Measurements from ENCODE around the gene CDO1.
A peak's percentile ranks its signal among the peaks of the same experiment; 100 is the strongest.

Gene CDO1

DNA sequence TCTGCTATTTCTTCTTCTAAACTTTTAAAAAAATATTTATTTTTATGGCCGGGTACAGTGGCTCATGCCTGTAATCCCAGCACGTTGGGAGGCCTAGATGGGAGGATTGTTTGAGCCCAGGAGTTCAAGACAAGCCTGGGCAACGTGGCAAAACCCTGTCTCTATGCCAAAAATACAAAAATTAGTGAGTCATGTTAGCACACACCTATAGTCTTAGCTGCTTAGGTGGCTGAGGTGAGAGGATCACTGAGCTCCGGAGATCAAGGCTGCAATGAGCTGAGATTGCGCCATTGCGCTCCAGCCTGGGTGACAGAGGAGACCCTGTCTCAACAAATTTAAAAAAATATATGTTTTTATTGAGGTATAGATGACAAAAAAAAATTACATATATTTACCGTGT is 30.8 kb upstream of the CDO1 start:
- no peak for TF ChIP-seq EZH2phosphoT487 (conservative IDR thresholded peaks at IDR 0.05; ENCODE audit: low read length)
- TF ChIP-seq, protein P1, sequence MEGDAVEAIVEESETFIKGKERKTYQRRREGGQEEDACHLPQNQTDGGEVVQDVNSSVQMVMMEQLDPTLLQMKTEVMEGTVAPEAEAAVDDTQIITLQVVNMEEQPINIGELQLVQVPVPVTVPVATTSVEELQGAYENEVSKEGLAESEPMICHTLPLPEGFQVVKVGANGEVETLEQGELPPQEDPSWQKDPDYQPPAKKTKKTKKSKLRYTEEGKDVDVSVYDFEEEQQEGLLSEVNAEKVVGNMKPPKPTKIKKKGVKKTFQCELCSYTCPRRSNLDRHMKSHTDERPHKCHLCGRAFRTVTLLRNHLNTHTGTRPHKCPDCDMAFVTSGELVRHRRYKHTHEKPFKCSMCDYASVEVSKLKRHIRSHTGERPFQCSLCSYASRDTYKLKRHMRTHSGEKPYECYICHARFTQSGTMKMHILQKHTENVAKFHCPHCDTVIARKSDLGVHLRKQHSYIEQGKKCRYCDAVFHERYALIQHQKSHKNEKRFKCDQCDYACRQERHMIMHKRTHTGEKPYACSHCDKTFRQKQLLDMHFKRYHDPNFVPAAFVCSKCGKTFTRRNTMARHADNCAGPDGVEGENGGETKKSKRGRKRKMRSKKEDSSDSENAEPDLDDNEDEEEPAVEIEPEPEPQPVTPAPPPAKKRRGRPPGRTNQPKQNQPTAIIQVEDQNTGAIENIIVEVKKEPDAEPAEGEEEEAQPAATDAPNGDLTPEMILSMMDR (IDR thresholded peaks at IDR 0.05; ENCODE audit: insufficient read depth, low read length, poor library complexity, severe bottlenecking), result no peak
- Histone ChIP-seq H3K79me2 (ENCODE audit: insufficient read depth, low read length) (peaks cover 58% of the 10 kb centered on the region), H3K36me3 (ENCODE audit: low read length) (no peaks in the 10 kb centered on the region), H3K27me3 (ENCODE audit: low read length) (no peaks in the 10 kb centered on the region), H3K9me2 (replicated peaks; ENCODE audit: insufficient read depth, low read length) (no peaks in the 10 kb centered on the region), H3K9me3 (ENCODE audit: insufficient read depth, low read length) (no peaks in the 10 kb centered on the region), H3K4me3 (ENCODE audit: insufficient read depth, low read length, poor library complexity, severe bottlenecking) (no peak overlapping the region), H4K20me1 (ENCODE audit: low read depth, low read length) (peaks cover 15% of the 10 kb centered on the region), H3K9ac (ENCODE audit: low read length) (no peak overlapping the region), H3K27ac (ENCODE audit: low read depth, low read length) (no peak overlapping the region), H2AFZ (ENCODE audit: low read depth, low read length, severe bottlenecking) (no peak overlapping the region), H3F3A (ENCODE audit: insufficient read depth) (no peaks in the 10 kb centered on the region), H3K4me2 (ENCODE audit: low read depth, low read length, poor library complexity, severe bottlenecking) (no peak overlapping the region)

DNA sequence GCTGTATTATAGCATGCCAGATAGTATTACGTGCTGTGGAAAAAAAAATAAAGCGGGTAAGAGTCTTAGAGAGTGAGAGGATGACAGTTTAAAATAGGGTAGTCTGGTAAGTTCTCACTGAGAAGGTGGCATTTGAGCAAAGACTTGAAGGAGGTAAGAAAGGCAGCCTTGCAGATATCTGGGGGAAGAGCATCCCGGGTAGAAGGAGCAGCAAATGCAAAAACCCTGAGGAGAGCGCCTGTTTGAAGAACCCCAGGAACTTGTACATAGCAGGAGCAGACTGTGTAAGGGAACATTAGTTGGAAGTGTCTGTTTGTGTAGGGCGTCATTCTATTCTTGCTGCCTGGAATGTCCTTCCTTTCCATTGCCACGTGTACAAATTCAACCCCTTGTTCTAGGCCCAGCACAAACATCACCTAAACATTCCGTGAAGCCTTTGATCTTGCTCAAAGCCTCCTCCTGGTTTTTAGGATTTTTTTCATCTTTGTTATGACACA is 27.9 kb upstream of the CDO1 start:
- Histone ChIP-seq H3K36me3 (ENCODE audit: low read length) (no peaks in the 10 kb centered on the region), H3K9me3 (ENCODE audit: insufficient read depth, low read length) (no peaks in the 10 kb centered on the region), H3K27ac (ENCODE audit: low read depth, low read length) (no peak overlapping the region), H3K9ac (ENCODE audit: low read length) (no peak overlapping the region), H3K4me3 (ENCODE audit: insufficient read depth, low read length, poor library complexity, severe bottlenecking) (no peak overlapping the region), H3K79me2 (ENCODE audit: insufficient read depth, low read length) (peaks cover 66% of the 10 kb centered on the region), H3K9me2 (replicated peaks; ENCODE audit: insufficient read depth, low read length) (no peaks in the 10 kb centered on the region), H3K27me3 (ENCODE audit: low read length) (no peaks in the 10 kb centered on the region), H3F3A (ENCODE audit: insufficient read depth) (peaks cover 4% of the 10 kb centered on the region; the same call in 1 of the 2 replicates), H2AFZ (ENCODE audit: low read depth, low read length, severe bottlenecking) (no peak overlapping the region), H4K20me1 (ENCODE audit: low read depth, low read length) (peaks cover 15% of the 10 kb centered on the region), H3K4me2 (ENCODE audit: low read depth, low read length, poor library complexity, severe bottlenecking) (no peak overlapping the region)
- TF ChIP-seq, protein P1 (IDR thresholded peaks at IDR 0.05; ENCODE audit: insufficient read depth, low read length, poor library complexity, severe bottlenecking), result no peak
- no peak for TF ChIP-seq EZH2phosphoT487 (conservative IDR thresholded peaks at IDR 0.05; ENCODE audit: low read length)

DNA sequence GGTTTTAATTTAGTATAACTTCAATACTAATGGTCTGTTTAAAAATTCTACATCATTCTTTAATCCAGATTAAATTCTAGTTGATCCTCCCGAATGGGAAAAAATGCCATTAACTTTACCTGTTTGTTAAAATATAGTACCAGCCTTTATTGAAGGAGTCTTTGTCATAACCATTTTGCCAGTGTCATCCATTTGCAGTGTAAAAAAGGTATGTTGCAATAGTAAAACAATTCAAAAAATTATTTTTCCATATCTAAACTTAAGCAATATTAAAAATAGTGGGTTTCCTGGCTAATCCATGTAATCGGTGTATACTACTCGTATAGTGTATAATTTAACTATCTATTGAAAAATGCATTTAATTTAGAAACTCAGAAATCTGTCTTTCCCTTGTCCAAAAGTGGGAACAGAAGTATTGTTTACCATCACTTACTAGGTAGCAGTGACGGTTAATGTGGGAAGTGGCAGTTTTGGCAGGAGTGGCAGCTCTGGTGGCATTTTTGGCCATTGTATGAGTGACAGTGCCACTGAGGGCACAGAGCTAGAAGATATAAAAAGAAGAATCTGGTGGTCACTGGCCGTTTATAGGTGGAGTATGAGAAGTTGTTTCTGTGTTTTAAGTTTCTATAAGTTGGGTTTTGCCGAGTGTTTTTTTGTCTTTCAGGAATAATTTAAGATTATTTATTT is 27.1 kb upstream of the CDO1 start:
- Histone ChIP-seq H3K27me3 (ENCODE audit: low read length) (no peaks in the 10 kb centered on the region), H3K79me2 (ENCODE audit: insufficient read depth, low read length) (peaks cover 74% of the 10 kb centered on the region), H3K27ac (ENCODE audit: low read depth, low read length) (no peak overlapping the region), H2AFZ (ENCODE audit: low read depth, low read length, severe bottlenecking) (no peak overlapping the region), H4K20me1 (ENCODE audit: low read depth, low read length) (peaks cover 17% of the 10 kb centered on the region), H3K36me3 (ENCODE audit: low read length) (no peaks in the 10 kb centered on the region), H3K4me2 (ENCODE audit: low read depth, low read length, poor library complexity, severe bottlenecking) (peak overlapping the region; percentile 79), H3K9me2 (replicated peaks; ENCODE audit: insufficient read depth, low read length) (no peaks in the 10 kb centered on the region), H3K9ac (ENCODE audit: low read length) (peak overlapping the region; percentile 84), H3K9me3 (ENCODE audit: insufficient read depth, low read length) (no peaks in the 10 kb centered on the region), H3K4me3 (ENCODE audit: insufficient read depth, low read length, poor library complexity, severe bottlenecking) (no peak overlapping the region), H3F3A (ENCODE audit: insufficient read depth) (peaks cover 4% of the 10 kb centered on the region; the same call in 1 of the 2 replicates)
- TF ChIP-seq, protein P1 (IDR thresholded peaks at IDR 0.05; ENCODE audit: insufficient read depth, low read length, poor library complexity, severe bottlenecking), result no peak
- no peak for TF ChIP-seq EZH2phosphoT487 (conservative IDR thresholded peaks at IDR 0.05; ENCODE audit: low read length)

All from SU-DHL-6 (cell line).